ENCODE results near the gene GRHL1. TPM values are rescaled to one million over a fixed set of nuclear protein-coding genes. Genes with fewer than 3 reads are reported as not detected.
A peak's percentile ranks its signal among the peaks of the same experiment; 100 is the strongest.

The GRHL1 gene
- total and polyA plus RNA-seq, 9 of the 15 experiments (the other 6 are each of a cell fraction or from before 2014, with no cell fraction given): 1.7 to 6.1 (median 4.7) TPM

- TF ChIP-seq REST (IDR thresholded peaks at IDR 0.05; ENCODE audit: borderline replicate concordance) (no peak), REST (CRISPR knock-in tag; IDR thresholded peaks at IDR 0.05; ENCODE audit: low read depth) (no peak), PRDM10 (IDR thresholded peaks at IDR 0.05; ENCODE audit: partially characterized antibody) (no peak), KLF16 (IDR thresholded peaks at IDR 0.05) (no peak), STAT5B (CRISPR knock-in tag; IDR thresholded peaks at IDR 0.05) (no peak), ID3 (CRISPR knock-in tag; IDR thresholded peaks at IDR 0.05) (no peak), ID3 (tag; IDR thresholded peaks at IDR 0.05) (peak; percentile 65; the same call in 1 of the 2 replicates), NR3C1 (CRISPR knock-in tag; IDR thresholded peaks at IDR 0.05) (no peak), PTTG1 (tag; IDR thresholded peaks at IDR 0.05; ENCODE audit: low read depth) (peak; percentile 49; the same call in 1 of the 2 replicates), PTRF (tag; IDR thresholded peaks at IDR 0.05) (0 out of 2 replicates have a peak, but pooled peaks have one; percentile 33)
Measured at GRCh38 chr2:10026940-10027569, 75.6 kb downstream of the GRHL1 start (continued).

Data from K562 (cell line).